NCI-H2196 (cell line): ENCODE results near the gene PKDREJ.

Experiments used
- DNase-seq: peaks from one replicate; lab custom pipeline; 2025; ENCODE audit not compliant: unreplicated experiment; lab: John Stamatoyannopoulos, UW

PKDREJ gene

DNA sequence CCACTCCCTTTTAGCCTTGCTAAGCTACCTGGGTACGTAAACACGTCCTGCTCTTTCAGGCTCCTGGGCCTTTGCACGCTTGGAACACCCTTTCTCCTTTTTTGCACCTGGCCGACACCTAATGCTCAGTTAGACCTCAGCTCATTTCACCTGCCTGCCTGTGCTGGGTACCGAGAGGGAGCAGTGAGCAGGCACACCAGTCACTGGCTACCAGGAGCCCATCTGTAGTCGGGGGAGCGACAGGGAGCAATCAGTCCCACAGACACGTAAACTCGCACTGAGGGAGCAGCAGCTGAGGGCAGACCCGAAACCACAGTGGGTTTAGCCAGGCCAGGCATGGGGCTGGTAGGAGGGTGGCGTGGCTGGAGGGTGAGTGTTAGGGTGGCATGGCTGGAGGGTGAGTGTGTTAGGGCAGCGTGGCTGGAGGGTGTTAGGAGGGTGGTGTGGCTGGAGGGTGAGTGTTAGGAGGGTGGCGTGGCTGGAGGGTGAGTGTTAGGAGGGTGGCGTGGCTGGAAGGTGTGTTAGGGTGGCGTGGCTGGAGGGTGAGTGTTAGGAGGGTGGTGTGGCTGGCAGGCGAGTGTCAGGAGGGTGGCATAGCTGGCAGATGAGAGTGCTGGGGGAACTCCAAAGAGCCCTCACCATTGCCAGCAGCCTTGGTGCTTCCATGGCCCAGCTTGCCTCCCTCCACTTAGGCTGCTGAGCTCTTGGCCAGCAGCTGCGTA lies 27.1 kb upstream of the PKDREJ start:
- no peak for DNase-seq

GRCh38 chr22:46289244-46289891 lies 26.2 kb upstream of the PKDREJ start:
- no peak for DNase-seq

DNA sequence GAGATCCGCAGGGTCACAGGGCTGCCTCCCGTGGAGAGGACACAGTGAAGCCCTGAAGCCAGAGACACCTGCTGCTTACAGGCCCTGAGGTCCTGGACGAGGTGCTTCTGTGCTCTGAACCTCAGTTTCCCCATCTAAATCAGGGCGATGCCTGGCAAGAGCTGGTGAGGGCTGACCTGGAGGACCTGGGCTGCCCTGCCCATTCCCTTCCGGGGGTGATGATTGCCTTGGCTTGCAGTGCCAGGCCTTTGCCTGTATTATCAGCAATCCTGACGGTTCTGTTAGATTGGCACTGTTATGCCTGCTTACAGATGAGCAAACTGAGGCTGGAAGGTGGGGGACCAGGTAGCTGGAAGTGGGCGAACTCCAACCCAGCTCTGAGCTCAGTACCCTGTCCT lies 25.7 kb upstream of the PKDREJ start:
- DNase-seq, result no peak

DNA sequence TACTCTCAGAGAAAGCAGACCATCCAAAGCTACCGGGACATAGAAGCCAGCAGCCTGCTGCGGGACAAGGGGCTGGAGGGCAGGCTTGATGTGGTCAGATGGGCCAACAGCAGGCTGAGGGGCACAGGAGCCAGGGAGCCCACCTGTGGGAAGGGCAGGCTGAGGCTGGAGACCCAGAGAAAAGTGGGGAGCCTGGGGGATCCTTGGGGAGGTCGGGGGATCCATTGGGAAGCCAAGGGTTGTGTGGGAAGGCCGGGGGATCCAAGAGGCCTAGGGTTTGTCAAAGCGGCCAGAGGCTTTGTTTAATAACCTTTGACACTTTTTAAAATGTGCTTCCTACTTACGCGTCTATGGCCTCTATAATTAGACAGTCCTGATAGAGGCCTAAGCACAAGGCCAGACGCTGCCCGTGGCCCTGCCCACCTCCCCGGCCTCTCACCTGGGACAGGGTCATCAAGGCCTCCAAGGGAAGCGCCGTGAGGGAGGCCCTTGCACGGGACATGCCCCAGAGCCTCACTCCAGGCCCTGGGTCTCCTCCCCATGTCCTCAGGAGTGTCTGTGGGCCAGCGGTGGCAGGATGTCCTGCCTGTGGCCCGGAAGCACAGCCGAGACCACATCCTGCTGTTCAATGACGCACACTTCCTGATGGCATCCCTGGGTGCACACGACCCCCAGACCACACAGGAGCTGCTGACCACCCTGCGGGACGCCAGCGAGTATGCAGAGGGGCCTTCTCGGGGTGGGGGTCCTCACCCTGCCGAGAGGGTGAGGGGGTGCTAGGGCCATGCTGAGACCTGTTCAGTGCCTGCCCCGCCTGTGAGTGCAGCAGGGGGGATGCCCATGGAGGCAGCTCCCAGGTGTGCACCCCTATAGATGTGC lies 25.0 kb upstream of the PKDREJ start:
- DNase-seq, result no peak

DNA sequence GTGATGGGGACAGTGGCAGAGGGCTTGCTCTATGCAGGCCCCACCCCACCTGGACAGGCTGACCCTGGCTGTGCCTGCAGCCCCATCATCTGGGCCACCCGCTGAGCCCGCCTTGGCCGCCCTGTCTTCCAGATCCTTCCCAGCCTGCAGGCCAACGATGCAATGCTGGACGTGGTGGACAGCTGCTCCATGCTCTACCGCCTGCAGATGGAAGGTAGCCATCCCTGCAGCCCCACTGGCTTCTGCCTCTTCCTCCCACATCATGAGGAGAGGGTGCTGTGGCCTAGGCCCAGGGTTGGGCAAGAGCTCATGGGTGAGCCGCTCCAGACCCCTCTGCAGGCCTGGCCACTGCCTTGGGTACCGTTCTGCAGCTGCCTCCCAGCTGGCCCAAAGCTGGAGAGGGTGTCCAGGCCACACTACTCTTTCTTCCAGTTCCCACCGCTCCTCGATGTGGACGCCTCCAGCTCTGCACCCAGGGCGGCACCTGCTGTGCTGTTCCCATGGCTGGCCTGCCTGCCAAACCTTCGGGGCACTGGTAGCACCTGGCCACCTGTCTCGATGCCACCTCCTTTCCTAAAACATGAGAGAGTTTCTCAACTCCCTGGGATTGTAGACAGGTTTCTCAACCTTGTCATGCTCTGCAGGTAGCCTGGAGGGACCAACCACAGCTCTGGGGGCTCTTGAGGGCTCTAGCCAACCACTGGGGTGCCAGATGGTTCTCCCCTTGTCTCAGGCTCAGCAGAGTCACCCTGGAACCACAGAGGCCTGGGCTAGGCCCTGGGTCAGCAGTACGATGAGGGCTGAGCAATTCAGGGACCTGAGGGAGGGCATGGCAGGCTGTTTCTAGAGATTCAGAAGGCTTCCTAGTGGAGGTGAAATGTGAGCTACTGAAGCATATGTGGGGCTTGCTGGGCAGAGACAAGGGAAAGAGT lies 24.1 kb upstream of the PKDREJ start:
- DNase-seq, result no peak

DNA sequence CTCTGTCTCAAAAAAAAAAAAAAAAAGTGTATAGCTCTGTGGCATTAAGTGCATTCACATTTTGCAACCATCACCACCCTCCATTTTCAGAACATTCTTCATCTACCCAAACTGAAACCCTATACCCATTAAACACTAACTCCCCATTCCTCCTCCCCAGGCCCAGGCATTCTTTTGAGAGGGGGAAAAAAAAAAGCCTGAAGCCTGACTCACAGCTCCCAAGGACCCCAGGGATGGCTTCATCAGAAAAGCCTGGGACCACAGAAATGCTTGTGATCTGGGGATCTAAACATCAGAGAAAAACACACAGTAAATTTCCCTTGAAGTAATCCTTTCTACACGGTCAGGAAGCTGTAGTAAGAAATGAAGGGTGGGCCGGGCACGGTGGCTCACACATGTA lies 22.9 kb upstream of the PKDREJ start:
- DNase-seq, result no peak

GRCh38 chr22:46281866-46282678 lies 18.9 kb upstream of the PKDREJ start:
- DNase-seq, result no peak

GRCh38 chr22:46280999-46281623 lies 18.0 kb upstream of the PKDREJ start:
- DNase-seq, result no peak

DNA sequence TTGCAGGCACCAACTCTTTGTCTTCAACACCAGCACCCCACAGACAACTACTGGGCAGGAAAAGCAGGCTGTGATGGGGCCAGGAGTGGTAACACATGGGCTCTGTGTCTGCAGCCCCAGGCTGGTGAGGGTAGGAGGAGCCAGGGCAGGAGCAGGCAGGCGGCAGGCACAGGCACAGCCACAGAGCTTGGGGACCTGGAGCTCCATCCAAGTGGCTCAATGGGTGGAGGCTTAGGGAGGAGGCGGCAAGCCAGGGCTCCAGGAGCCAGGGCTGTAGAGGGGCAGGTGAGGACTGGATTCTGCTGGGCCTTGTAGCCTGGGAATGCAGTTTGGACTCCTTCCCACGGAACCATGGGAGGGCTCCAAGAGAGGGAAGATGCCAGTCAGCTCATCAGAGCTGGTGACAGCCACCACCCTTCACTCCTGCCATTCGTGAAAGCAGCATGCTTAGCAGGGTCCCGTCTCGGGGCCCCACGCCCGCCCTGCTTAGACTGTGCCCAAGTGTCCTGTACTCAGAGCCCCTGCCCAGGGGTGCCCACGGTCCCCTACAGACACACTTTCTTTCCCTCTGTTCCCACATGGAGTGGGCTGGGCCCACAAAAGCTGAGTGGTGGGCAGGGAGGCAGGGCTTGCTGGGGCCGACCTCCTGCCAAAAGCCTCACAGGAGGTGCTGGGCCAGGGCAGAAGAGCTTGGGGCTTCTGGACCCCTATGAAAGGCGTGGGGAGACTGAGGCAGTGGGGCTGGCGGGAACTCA lies 17.1 kb upstream of the PKDREJ start:
- no peak for DNase-seq

DNA sequence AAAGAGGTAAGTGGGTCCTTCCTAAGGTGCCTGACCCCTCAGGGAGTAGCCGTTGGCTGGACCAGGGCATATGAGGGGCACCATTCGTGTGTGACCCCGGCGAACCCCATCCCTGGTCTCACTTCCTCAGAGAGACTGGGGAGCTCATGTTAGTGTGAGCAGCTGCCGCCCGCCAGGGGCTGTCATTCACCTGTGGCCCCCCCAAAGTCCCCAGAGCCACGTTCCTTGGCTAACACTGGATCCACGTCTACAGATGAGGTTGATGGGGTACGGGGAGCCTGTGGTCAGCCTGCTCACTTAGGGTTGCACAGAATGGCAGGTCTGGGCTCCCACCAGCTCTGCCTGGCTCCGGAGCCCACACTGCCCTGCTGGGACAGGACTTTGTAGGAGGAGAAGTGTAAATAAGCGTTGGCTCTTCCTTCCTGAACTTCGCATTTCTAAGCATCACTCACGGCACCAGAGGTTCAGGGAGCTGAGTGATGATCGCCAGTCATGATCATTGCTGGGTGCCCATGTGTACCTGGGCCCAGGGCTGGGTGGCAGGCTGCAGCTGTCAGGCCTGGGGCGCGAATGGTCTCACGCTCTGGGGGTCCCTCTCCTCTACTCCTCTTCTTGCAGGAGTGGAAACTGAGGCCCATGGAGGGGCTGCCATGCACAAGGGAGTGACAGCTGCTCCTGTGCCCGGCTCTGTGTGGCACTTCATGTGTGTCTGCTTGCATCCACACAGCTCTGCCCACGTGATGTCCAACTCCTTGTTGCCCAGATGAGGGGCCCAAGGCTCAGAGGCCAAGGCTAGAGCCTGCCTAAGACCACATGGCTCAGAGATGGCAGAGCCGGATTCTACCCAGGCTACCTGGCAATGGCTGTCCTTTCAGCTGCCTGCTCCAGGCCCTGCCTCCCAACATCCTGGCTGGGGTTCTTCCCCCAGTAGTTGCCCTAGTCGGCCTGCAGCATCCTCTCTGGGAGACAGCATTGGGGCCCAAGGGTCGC lies 15.8 kb upstream of the PKDREJ start:
- no peak for DNase-seq

- DNase-seq, result no peak
Measured at GRCh38 chr22:46276563-46276962, 13.4 kb upstream of the PKDREJ start.

DNA sequence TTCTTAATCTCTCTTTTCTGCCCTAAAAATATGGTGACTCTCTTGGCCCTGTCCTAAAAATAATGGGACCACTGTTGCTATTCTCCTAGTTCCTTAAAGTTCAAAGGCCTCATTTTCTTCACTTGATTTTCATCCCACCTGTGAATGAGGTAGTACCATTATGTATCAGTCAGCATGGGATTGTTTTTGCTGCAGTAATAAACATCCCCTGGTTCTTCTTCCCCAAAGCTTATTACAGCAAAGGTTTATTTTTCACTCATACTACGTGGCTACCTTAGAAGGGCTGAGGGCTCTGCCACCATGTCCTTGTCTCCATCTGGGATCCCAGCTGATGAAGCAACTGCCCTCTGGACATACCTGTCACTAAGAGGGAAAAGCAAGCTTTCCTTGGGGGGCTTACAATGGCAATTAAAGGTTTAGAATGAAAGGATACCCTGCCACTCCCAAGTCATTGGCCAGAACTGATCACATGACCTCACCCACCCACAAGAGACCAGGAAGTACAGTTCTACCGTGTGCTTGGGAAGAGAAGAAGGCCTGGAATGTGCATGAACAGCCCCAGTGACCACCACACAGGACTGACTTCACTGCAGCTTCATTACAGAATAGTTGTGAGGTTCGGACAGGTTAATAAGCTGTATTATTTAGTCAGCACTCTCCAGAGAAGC lies 12.4 kb upstream of the PKDREJ start:
- no peak for DNase-seq

DNA sequence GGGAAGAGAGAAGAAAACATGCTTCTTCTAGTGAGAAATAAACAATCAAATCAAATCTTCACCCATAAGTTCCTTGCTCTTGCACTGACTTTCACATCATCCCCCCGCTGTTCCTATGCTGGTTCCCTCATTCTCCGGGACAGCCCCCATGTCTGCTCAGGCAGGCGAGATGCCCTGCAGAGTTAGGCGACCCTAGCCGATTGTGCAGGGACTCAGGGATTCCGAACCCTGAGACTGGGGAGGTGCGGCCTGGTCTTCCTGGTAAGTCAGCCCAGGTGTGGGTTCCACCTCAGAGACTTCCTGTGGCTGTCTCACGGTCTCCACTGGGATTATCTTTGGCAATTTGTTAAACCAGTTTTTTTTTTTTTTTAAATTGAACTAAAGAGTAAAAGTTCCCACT lies 11.2 kb upstream of the PKDREJ start:
- no peak for DNase-seq

GRCh38 chr22:46273432-46274148 lies 10.4 kb upstream of the PKDREJ start:
- DNase-seq, result no peak

DNA sequence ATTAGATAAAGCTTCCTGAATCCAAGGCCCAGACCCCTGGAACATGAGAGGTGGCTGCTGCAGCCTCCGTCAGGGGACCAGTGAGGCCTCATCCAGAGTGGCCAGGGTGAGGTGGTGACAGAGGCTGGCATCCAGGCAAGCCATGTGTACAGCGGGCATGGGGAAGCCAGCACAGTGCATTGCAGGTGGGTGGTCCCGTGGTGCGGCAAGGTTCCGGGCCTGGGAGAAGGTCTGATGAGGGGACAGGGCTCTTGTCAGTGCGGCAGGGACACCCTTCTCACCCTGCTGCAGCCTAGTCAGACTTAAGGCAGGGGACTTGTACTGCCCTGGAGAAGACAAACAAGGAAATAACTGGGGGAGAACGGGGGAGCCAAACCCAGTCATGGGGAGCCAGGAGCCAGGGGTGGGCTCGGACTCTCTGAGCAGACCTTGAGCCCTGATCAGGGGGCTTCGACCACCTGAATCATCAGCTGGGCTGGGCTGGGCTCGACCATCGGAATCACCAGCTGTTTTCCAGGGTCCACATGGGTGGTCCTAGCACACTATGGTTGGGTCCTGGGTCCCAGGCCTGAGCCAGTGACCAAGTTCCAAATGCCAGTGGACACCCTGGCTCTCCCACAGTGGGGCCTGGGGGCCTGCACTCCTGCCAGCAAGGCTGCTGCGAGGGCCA lies 9.8 kb upstream of the PKDREJ start:
- no peak for DNase-seq

- no peak for DNase-seq
Measured at GRCh38 chr22:46272196-46272595, 9.1 kb upstream of the PKDREJ start.
